Subcutaneous adipose tissue (tissue), 4 donors: ENCODE results near the gene NUB1. TPM values are rescaled to one million over a fixed set of nuclear protein-coding genes. Genes with fewer than 3 reads are reported as not detected.

Experiments
- CTCF ChIP-seq: fragments of 450-650 bp; IDR thresholded peaks from one replicate; pipeline ENCODE4 v1.5.1; 2016; ENCODE audit warnings: low read depth, mild to moderate bottlenecking, control low read depth, antibody characterized with exemption, moderate library complexity
- total RNA-seq, 4 donors: library from RNA; depleted of rRNA; stranded (reverse); fragments of >200 nt; gene quantifications; one replicate each; pipeline ENCODE4 v1.1.0, GENCODE V29; 2016

NUB1 gene
- total RNA-seq, 4 donors from 2014 or later, result 59.2 to 95.4 (median 66.1) TPM

GRCh38 chr7:151402029-151402835 is 60.6 kb downstream of the NUB1 start:
- no peak for TF ChIP-seq CTCF

- TF ChIP-seq CTCF, result no peak
These were observed 62.2 kb downstream of the NUB1 start for GRCh38 chr7:151403764-151404163.

- no peak for TF ChIP-seq CTCF
These were observed 62.8 kb downstream of the NUB1 start for GRCh38 chr7:151404216-151405011.

- no peak for TF ChIP-seq CTCF
These were observed 63.4 kb downstream of the NUB1 start for GRCh38 chr7:151405056-151405455.

- TF ChIP-seq CTCF, result no peak
These were observed 64.0 kb downstream of the NUB1 start for GRCh38 chr7:151405588-151405987.

GRCh38 chr7:151406051-151406875 is 64.7 kb downstream of the NUB1 start:
- TF ChIP-seq CTCF, result no peak
